HG02981 (cell line): ENCODE results near the gene NT5DC1.

Experiments
- ATAC-seq: cut with Tn5 transposase; IDR thresholded peaks from one replicate; pipeline ENCODE4 v1.9.1; 2021; ENCODE audit warnings: mild to moderate bottlenecking, moderate library complexity; ENCODE audit not compliant: unreplicated experiment

NT5DC1 gene

DNA sequence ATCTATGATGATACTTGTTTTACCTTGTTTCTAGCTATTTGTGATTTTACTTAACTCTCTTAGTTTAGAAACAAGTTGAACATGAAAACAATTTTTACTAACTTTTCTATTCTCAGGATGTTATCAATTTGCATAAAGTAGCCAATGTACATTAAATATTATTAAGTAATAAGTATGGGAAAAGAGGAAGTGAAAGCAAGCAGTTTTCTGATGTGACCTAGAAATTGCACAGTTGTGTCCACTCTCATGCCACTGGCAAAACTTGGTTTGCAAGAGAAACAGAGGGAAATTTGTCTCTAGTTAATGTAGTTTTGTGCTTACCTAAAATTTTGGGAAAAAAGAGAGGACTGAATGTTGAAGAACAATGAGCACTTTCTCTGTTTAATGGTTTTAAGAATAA, 198.3 kb downstream of the NT5DC1 start:
- peak; percentile 78 for ATAC-seq
